Myocyte (in vitro differentiated cells): ENCODE data around the gene MED16. TPM values are rescaled to one million over a fixed set of nuclear protein-coding genes. Genes with fewer than 3 reads are reported as not detected.
"Not testable (repeated sequence)": the region's sequence is repeated elsewhere in the genome, so short reads cannot be mapped to it uniquely, and the experiment has no call there.

ENCODE experiments used
- DNase-seq: peaks from one replicate; pipeline ENCODE4 v3.0.0-alpha.2; 2012; ENCODE audit warnings: low read depth
- total RNA-seq: library from RNA; depleted of rRNA; stranded (reverse); fragments of >200 nt; gene quantifications from 2 replicates; pipeline ENCODE4 v1.2.3, GENCODE V29; 2014

MED16 gene
- total RNA-seq, 1 donor from 2014 or later: 27.7 TPM

DNA sequence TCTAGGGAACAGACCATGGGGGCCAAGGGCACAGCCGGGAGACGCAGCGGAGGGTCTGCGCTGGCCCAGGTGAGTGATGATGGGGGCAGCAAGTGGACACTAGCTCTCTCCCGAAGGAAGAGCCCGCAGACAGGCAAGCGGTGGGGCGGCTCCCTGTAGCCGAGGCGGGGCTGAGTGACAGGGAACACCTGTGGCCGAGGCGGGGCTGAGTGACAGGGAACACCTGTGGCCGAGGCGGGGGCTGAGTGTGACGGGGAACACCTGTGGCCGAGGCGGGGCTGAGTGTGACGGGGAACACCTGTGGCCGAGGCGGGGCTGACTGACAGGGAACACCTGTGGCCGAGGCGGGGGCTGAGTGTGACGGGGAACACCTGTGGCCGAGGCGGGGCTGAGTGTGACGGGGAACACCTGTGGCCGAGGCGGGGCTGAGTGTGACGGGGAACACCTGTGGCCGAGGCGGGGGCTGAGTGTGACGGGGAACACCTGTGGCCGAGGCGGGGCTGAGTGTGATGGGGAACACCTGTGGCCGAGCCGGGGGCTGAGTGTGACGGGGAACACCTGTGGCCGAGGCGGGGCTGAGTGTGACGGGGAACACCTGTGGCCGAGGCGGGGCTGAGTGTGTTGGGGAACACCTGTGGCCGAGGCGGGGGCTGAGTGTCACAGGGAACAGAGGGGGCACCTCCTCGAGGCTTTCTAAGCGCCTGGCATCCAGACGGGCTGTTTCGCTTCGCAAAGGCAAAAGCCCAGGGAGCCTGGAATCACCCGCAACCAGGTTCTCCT lies 1.4 kb downstream of the MED16 start:
- DNase-seq: not testable (repeated sequence)

DNA sequence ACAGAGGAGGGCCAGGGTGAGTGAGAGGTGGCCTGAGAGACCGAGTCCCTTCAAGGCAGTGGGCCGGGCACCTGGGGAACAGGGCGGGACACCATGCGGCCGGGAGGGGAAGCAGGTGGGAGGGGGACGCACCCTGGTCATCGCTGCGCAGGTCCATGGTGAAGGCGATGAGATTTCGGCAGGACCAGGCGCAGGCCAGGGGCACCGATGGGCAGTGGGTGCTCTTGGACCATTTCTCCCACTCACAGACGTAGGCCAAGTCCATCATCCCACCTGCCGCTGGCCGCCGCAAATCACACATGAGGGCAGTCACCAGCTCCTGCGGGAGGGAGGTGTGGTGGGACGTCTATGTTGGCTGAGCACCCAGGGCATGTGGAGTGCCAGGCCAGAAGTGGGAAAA lies 2.2 kb downstream of the MED16 start:
- no peak for DNase-seq

DNA sequence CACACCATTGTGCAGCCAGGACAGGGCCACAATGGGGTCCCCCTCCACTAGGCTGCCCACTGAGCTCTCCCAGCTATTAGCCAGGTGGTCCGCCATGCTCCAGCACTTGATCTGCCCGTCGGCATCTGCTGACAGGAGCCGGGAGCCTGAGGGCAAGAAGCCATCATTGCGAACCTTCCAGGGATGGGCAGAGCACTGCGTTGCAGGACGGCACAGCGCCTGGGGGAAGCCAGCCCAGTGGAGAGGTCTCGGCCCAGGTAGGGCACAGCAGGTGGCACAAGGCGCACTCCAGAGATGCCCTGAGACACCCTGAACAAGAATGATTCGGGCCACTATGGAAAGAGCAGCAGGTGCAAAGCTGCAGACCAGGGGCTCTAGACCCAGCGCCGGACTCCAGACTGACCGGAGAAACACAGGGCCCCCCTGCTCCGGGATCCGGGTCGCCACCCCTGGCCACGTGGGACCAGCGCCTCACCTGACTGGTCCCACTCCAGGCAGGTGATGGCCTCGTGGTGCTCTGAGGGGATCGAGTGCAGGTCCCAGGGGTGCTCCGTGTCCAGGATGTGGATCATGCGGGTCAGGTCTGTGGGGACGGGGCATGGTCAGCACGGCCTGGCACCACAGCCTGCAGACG lies 3.2 kb downstream of the MED16 start:
- no peak for DNase-seq

DNA sequence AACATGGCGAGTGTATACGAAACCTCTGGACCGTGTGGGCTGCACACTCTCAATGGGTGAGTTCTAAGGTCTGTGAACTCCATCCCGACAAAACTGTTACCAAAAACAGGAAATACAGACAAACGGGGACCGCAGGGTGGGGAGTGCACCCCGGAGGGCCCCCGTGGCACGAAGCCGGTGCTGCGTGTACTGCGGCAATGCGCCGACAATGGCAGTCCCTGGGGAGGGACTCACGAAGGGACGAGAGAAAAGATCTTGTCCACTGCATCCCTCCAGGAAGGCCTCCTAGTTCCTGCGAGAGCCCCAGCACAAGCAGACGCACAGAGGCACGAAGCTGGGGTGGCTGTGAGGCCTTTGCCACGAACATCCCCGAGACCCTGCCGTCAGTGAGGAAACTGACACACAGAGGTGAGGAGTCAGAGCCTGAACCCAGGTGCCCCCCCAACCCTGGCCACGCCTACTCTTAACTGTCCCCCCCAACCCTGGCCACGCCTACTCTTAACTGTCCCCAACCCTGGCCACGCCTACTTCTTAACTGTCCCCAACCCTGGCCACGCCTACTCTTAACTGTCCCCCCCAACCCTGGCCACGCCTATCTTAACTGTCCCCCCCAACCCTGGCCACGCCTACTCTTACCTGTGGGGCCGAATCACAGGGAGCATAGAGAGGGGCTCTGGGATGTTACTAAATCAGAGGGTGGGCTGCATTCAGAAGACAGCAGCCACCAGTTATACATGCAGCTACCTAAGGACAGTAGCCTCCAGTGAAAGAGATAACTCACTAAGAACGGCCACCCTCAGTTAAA lies 4.2 kb downstream of the MED16 start:
- DNase-seq: no peak

DNA sequence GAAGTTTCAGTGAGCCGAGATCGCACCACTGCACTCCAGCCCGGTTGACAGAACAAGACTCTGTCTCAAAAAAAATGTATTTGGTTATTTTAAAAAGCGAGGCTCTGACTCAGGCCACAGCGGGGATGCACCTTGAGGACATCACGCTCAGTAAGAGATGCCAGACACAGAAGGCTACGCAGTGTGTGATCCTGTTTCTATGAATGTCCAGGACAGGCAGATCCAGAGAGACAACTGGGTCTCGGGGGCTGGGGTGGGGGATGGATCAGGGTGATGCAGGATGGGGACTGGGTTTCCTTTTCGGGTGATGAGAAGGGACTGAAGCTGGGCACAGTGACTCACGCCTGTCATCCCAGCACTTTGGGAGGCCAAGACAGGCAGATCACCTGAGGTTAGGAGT lies 5.4 kb downstream of the MED16 start:
- DNase-seq: no peak

DNA sequence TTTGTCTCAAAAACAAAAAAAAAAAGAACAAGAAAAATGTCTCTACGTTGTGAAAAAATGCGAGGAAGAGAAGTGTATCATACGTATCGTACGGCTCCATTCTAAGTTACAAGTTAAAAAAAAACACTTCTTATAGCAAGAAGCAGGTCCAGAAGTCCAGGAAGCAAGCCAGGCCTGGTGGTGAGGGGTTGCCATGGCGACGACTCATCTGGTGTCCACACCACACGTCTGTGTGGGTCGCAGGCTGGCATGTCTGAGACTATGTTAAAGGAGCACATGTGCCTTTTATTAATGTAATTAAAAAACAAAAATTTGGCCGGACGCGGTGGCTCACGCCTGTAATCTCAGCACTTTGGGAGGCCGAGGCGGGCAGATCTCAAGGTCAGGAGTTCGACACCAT lies 5.9 kb downstream of the MED16 start:
- peak; percentile 24 for DNase-seq

DNA sequence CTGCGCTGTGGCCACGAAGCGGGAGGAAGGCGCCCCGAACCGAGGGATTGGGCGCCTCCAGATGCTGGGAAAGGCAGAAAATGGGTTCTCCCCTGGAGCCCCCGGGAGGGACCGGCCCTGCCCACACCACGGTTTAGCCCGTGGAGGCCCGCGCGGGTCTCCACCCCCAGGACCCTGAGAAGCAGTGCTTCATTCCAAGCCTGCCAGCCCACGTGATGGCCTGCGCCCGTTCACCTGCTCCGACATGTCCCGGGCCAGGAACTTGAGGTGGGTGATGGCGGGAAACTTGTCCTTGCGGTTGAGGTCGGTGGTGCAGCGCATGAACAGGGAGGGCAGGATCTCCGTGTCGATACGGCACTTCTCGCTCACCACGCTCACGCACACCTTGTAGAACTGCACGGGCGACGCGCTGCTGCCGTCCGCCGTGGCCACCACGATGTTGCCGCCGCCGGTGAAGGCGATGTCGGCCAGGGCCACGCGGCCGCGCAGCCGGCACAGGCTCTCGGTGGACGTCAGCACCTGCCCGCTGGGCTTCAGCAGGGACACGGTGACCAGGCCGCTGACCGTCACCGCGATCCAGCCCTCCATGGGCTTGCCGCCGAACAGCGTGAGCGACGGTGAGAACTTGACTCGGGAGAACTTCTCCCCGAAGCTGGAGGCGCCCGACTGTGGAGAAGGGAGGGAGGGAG lies 7.3 kb downstream of the MED16 start:
- no peak for DNase-seq

DNA sequence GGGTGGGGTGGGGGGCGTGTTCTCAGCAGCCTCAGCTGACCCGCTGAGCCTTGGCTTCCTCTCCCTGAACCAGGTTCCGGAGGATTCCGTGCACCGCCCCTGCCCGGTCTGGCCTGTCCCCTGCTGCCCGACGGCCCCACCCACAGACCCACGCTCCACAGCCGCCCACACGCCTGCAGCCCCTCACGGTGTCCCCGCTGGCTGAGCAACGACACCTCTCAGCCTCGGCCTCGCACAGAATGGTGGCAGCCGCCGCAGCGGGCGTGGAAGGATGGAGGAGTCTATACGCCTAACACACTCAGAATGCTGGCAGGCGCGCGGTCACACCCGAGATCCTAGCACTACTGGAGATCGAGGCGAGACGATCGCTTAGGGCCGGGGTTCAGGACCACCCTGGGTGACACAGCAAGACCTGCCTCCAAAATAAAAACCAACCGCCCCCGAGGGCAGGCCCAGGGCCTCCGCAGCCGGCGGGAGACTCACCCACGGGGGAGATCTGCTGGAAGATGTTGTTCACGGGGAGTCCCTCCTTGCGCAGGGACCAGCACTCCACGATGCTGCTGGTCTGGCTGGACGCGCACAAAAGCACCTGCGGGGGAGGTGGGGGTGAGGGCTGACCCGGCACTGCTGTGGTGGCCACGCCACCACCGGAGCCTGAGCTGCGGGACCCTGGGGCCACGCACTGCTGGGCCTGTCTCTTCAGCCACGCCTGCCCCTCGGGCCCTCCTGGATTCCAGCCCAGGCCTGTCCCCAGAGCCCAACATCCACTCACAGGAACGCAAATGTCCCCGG lies 8.4 kb downstream of the MED16 start:
- DNase-seq: no peak

DNA sequence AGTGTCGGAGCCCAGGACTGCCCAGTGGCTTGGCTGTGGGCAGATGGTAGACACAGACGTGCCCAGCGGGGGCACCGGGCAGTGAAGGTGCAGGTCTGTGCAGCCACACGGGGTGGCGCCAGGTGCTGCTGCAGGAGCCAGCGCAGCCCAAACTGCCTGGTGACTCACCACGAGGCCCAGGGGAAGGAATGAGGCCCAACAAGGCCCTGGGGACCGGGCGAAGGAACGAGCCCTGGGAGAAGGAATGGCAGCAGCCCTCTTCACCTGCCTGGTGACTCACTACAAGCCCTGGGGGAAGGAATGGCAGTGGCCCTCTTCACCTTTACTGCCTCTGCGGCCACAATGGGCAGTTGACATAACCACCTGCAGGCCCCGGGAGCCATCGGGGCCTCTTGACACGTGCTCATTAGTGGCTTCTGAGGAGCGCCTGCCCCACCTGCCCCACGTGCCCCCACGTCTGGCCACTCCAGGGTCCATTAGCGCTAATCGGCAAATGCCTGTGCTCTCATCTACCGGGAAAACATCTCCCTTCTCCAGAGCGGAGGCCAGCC lies 9.3 kb downstream of the MED16 start:
- DNase-seq: no peak

DNA sequence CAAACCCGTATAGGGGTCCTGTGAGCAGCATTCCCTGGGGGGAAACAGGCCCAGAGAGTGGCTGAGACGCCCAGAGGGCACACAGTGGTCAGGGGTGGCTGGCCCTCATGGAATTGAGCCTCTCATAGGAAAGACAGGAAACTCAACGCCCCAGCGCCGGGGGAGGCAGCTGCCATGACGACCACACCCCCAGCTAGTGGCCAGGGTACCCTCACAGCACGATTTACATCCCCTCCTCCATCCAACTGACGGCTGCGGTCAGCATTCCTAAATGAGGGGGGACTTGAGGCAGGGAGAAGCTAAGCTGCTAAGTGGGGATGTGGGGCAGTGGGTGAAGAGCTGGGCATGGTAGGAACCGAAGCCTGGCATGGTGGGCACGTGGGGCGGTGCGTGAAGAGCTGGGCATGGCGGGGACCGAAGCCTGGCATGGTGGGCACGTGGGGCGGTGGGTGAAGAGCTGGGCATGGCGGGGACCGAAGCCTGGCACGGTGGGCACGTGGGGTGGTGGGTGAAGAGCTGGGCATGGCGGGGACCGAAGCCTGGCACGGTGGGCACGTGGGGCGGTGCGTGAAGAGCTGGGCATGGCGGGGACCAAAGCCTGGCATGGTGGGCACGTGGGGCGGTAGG lies 10.0 kb downstream of the MED16 start:
- DNase-seq: no peak

DNA sequence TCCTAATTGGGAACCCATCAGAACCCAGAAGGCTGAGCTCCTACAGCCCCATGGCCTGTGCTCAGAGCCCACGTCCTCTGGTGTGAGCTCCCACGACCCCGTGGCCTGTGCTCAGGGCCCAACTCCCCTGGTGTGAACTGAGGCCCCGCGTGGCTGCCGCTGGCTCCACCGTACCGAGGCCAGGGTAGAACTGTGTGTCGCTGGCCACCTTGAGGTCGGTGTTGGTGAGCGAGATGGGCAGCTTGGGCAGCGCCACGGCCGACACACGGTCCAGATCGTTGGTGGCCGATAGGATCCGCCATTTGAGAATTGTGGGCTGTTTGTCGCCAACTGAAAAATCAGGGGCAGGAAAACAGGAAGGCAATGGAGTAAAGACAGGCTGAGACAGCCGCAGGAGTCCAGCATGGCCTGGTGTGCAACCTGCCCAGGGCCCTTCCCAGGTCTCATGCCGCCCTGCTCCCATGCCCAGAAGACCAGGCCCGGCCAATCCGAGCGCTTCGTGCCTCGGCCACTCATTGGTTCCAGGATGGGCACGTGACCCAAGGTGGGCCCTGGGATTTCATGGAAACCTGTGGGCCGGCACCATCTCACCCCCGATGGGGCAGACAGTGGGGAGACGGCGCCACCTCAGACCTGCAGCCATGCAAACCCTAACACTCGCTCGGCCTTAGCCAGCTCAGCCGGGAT lies 11.5 kb downstream of the MED16 start:
- no peak for DNase-seq

DNA sequence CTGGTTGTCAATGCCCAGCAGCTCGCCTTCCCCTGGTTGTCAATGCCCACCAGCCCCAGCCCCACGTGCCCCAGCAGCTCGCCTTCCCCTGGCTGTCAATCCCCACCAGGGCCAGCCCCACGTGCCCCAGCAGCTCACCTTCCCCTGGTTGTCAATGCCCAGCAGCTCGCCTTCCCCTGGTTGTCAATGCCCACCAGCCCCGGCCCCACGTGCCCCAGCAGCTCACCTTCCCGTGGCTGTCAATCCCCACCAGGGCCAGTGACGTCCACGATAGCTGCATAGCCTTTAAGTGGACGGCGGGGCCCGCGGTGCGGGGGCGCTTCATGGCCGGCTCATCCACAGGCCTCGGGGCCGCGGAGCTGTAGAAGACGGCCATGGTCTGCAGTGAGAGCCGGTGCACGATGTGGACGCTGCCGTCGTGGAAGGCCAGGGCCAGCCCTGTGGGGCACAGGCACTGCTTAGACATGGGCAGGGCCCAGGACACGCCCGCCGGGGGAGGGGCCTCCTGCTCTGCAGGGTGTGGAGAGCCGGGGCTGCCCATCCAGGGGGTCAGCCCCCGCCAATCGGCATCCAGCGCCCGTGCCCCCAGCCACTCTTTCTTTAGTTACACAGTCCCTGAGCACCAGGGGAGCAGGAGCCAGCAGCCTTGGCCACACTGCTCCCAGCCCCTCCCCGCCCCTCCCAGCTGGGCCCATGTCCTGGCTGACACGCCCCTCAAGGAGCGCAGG lies 13.1 kb downstream of the MED16 start:
- no peak for DNase-seq

DNA sequence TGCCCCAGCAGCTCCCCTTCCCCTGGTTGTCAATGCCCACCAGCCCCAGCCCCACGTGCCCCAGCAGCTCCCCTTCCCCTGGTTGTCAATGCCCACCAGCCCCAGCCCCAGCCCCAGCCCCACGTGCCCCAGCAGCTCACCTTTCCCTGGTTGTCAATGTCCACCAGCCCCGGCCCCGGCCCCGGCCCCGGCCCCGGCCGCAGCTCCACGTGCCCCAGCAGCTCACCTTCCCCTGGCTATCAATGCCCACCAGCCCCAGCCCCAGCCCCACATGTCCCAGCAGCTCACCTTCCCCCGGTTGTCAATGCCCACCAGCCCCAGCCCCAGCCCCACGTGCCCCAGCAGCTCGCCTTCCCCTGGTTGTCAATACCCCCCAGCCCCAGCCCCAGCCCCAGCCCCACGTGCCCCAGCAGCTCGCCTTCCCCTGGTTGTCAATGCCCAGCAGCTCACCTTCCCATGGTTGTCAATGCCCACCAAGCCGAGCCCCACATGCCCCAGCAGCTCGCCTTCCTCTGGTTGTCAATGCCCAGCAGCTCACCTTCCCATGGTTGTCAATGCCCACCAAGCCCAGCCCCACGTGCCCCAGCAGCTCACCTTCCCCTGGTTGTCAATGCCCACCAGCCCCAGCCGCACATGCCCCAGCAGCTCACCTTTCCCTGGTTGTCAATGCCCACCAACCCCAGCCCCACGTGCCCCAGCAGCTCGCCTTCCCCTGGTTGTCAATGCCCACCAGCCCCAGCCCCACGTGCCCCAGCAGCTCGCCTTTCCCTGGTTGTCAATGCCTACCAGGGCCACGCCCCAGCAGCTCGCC lies 14.0 kb downstream of the MED16 start:
- not testable (repeated sequence) for DNase-seq

DNA sequence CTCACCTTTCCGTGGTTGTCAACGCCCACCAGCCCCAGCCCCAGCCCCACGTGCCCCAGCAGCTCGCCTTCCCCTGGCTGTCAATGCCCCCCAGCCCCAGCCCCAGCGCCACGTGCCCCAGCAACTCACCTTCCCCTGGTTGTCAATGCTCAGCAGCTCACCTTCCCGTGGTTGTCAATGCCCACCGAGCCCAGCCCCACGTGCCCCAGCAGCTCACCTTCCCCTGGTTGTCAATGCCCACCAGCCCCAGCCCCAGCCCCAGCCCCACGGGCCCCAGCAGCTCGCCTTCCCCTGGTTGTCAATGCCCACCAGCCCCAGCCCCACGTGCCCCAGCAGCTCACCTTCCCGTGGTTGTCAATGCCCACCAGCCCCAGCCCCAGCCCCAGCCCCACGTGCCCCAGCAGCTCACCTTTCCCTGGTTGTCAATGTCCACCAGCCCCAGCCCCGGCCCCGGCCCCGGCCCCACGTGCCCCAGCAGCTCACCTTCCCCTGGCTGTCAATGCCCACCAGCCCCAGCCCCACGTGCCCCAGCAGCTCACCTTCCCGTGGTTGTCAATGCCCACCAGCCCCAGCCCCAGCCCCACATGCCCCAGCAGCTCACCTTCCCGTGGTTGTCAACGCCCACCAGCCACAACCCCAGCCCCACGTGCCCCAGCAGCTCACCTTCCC lies 14.9 kb downstream of the MED16 start:
- not testable (repeated sequence) for DNase-seq

DNA sequence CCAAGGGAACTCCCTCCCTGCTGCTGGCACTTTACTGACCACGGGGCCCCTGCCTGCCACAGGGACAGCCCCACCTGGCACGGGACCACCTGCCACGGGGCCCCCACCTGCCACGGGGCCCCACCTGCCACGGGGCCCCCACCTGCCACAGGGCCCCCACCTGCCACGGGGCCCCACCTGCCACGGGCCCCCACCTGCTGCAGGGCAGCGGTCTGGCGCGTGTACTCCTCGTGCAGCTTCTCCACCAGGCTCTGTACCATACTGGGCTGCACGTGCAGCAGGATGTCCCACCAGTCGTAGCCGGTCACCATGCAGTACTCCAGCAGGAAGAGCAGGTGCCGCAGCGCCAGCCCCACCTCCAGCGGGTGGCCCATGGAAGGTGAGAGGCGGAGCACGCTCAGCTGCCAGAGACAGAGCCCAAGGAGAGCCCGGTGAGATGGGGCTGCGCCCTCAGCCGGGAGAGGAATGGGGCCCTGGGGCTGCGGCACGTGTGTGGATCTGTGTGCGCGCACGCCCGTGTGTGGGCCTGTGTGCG lies 16.1 kb downstream of the MED16 start:
- no peak for DNase-seq

DNA sequence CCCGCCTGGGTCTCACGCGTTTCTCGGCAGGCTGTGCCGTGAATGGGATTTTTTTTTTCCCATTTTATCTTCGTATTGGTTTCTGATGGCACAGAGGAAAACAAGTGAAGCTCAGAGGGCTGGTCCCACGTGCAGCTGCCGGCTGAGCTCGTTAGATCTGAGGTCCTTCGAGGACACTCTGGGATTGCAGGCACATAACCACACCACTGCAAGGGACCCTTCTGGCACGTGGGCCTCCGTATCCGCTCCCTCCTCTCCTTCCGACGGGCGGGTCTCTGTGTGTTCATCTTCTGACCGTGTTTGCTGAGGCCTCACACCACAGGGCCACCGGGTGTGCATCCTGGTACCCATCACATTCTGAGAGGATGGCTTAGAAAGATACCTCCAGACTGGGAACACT lies 16.9 kb downstream of the MED16 start:
- DNase-seq: peak; percentile 62
